H9 (cell line): ENCODE data around the gene GABRB3. TPM values are rescaled to one million over a fixed set of nuclear protein-coding genes. Genes with fewer than 3 reads are reported as not detected.

Experiments
- DNase-seq: peaks from one replicate; pipeline ENCODE4 v3.0.0-alpha.2; 2017
- H2AFZ ChIP-seq: one replicate; pipeline ENCODE4 v1.6.1; 2013; ENCODE audit warnings: mild to moderate bottlenecking, low read length, control low read depth, moderate library complexity
- H2AK5ac ChIP-seq: 2 replicates; pipeline ENCODE4 v1.6.1; 2013; ENCODE audit warnings: low read length, control low read depth, mixed read lengths; ENCODE audit not compliant: insufficient read length
- H2BK120ac ChIP-seq: one replicate; pipeline ENCODE4 v1.6.1; 2013; ENCODE audit warnings: low read depth, mild to moderate bottlenecking, low read length, control low read depth, inconsistent platforms; ENCODE audit not compliant: poor library complexity, severe bottlenecking
- H2BK12ac ChIP-seq: 2 replicates; pipeline ENCODE4 v1.6.1; 2013; ENCODE audit warnings: low read length, control low read depth, mixed read lengths, low read depth; ENCODE audit not compliant: insufficient read length
- H2BK15ac ChIP-seq: 2 replicates; pipeline ENCODE4 v1.6.1; 2013; ENCODE audit warnings: low read depth, low read length, control low read depth
- H2BK20ac ChIP-seq: one replicate; pipeline ENCODE4 v1.6.1; 2013; ENCODE audit warnings: low read depth, mild to moderate bottlenecking, low read length, control low read depth, inconsistent platforms; ENCODE audit not compliant: poor library complexity, severe bottlenecking
- H2BK5ac ChIP-seq: 2 replicates; pipeline ENCODE4 v1.6.1; 2013; ENCODE audit warnings: low read length, control low read depth, mixed read lengths; ENCODE audit not compliant: insufficient read length
- H3K14ac ChIP-seq: 2 replicates; pipeline ENCODE4 v1.6.1; 2013; ENCODE audit warnings: low read length, control low read depth; ENCODE audit not compliant: insufficient read depth
- H3K18ac ChIP-seq: 2 replicates; pipeline ENCODE4 v1.6.1; 2013; ENCODE audit warnings: low read depth, mild to moderate bottlenecking, mixed read lengths, low read length, control low read depth; ENCODE audit not compliant: insufficient read length
- H3K23ac ChIP-seq: 2 replicates; pipeline ENCODE4 v1.6.1; 2013; ENCODE audit warnings: low read length, control low read depth, mixed read lengths, low read depth; ENCODE audit not compliant: insufficient read length
- H3K23me2 ChIP-seq: 2 replicates; pipeline ENCODE4 v1.6.1; 2013; ENCODE audit warnings: low read depth, mild to moderate bottlenecking, mixed read lengths, low read length, control low read depth; ENCODE audit not compliant: insufficient read length, poor library complexity, severe bottlenecking
- H3K27ac ChIP-seq: 2 replicates; pipeline ENCODE4 v1.5.1; 2013; ENCODE audit warnings: low read length, control low read depth, mixed read lengths, low read depth; ENCODE audit not compliant: insufficient read length
- H3K27me3 ChIP-seq: 2 replicates; pipeline ENCODE4 v1.6.1; 2013; ENCODE audit warnings: low read length, control low read depth, inconsistent platforms; ENCODE audit not compliant: insufficient read depth
- H3K4ac ChIP-seq: 2 replicates; pipeline ENCODE4 v1.6.1; 2013; ENCODE audit warnings: low read depth, mild to moderate bottlenecking, control low read depth, inconsistent platforms, low read length, moderate library complexity
- H3K4me1 ChIP-seq: 2 replicates; pipeline ENCODE4 v1.6.1; 2013; ENCODE audit warnings: low read length, control low read depth, inconsistent platforms; ENCODE audit not compliant: insufficient read depth
- H3K4me2 ChIP-seq: 2 replicates; pipeline ENCODE4 v1.6.1; 2013; ENCODE audit warnings: low read length, control low read depth, mixed read lengths; ENCODE audit not compliant: insufficient read length, insufficient read depth
- H3K56ac ChIP-seq: 2 replicates; pipeline ENCODE4 v1.6.1; 2013; ENCODE audit warnings: low read depth, mild to moderate bottlenecking, mixed read lengths, low read length, control low read depth; ENCODE audit not compliant: insufficient read length
- H3K79me1 ChIP-seq: 2 replicates; pipeline ENCODE4 v1.6.1; 2013; ENCODE audit warnings: low read depth, mild to moderate bottlenecking, moderate library complexity, low read length, control low read depth, inconsistent platforms; ENCODE audit not compliant: insufficient read depth, poor library complexity, severe bottlenecking
- H3K79me2 ChIP-seq: 2 replicates; pipeline ENCODE4 v1.6.1; 2013; ENCODE audit warnings: low read length, control low read depth, inconsistent platforms; ENCODE audit not compliant: insufficient read depth
- H3K9ac ChIP-seq: 2 replicates; pipeline ENCODE4 v1.6.1; 2013; ENCODE audit warnings: low read length, control low read depth, mixed read lengths; ENCODE audit not compliant: insufficient read length; ENCODE audit errors: extremely low read depth
- H3K9me3 ChIP-seq: one replicate; pipeline ENCODE4 v1.6.1; 2013; ENCODE audit warnings: low read depth, low read length, inconsistent platforms; ENCODE audit not compliant: control insufficient read depth
- H3T11ph ChIP-seq: one replicate; pipeline ENCODE4 v1.6.1; 2013; ENCODE audit warnings: mild to moderate bottlenecking, low read length, control low read depth, inconsistent platforms
- H4K20me1 ChIP-seq: one replicate; pipeline ENCODE4 v1.6.1; 2013; ENCODE audit not compliant: control insufficient read depth, insufficient read length, insufficient read depth
- H4K5ac ChIP-seq: 2 replicates; pipeline ENCODE4 v1.6.1; 2013; ENCODE audit warnings: low read depth, mild to moderate bottlenecking, mixed read lengths, low read length, control low read depth; ENCODE audit not compliant: insufficient read length
- H4K8ac ChIP-seq: replicated peaks from 2 replicates; pipeline ENCODE4 v1.6.1; 2013; ENCODE audit warnings: low read length, control low read depth, mixed read lengths, low read depth; ENCODE audit not compliant: insufficient read length
- H4K91ac ChIP-seq: 2 replicates; pipeline ENCODE4 v1.6.1; 2013; ENCODE audit warnings: low read depth, mild to moderate bottlenecking, moderate library complexity, mixed read lengths, low read length, control low read depth; ENCODE audit not compliant: insufficient read length
- H3K27ac Mint-ChIP-seq, 3 experiments: 2 replicates in 2 of 3; 3 replicates in 1 of 3; pipeline ENCODE4 v1.8.0; 2020 to 2021; ENCODE audit warnings: mixed read lengths in 3 of 3, mild to moderate bottlenecking in 1 of 3, moderate library complexity in 1 of 3
- H3K27me3 Mint-ChIP-seq: 2 replicates; pipeline ENCODE4 v1.8.0; 2021; ENCODE audit warnings: low read depth, mild to moderate bottlenecking, moderate library complexity, mixed read lengths
- H3K36me3 Mint-ChIP-seq, 3 experiments: 2 replicates in 2 of 3; 3 replicates in 1 of 3; pipeline ENCODE4 v1.8.0; 2020 to 2021; ENCODE audit warnings: low read depth in 3 of 3, mixed read lengths in 3 of 3; ENCODE audit not compliant: insufficient read depth in 1 of 3
- H3K4me1 Mint-ChIP-seq, 2 experiments: 2 replicates each; pipeline ENCODE4 v1.8.0; 2020; ENCODE audit warnings: mixed read lengths in 2 of 2
- H3K4me3 Mint-ChIP-seq, 2 experiments: 2 replicates in 1 of 2; 3 replicates in 1 of 2; pipeline ENCODE4 v1.8.0; 2020 to 2021; ENCODE audit warnings: mild to moderate bottlenecking in 2 of 2, mixed read lengths in 2 of 2, moderate library complexity in 1 of 2
- H3K9me3 Mint-ChIP-seq, 2 experiments: 2 replicates in 1 of 2; 3 replicates in 1 of 2; pipeline ENCODE4 v1.8.0; 2020; ENCODE audit warnings: mild to moderate bottlenecking in 2 of 2, mixed read lengths in 2 of 2, moderate library complexity in 1 of 2
- CTCF ChIP-seq: fragments of 200-600 bp; sonication (generic); conservative IDR thresholded peaks from 3 replicates; pipeline ENCODE4 v1.8.0; 2021; ENCODE audit warnings: antibody characterized with exemption, mild to moderate bottlenecking
- WGBS: extraction: QIAGEN DNeasy Blood & Tissue Kit; methylation state at CpG from one replicate; pipeline ENCODE4 v1.1.7; 2013; ENCODE audit warnings: missing lambda C conversion rate, low lambda C conversion rate, mixed read lengths; ENCODE audit not compliant: insufficient read length; ENCODE audit errors: extremely low coverage; 5-methylcytosine and 5-hydroxymethylcytosine counted together
- total RNA-seq: library from RNA; stranded (reverse); gene quantifications from 2 replicates; pipeline ENCODE4 v1.2.1, GENCODE V29; 2021

Gene GABRB3
- total RNA-seq, 1 experiment from 2014 or later, result 98.2 TPM

GRCh38 chr15:26620528-26621458 is 152.1 kb downstream of the GABRB3 start:
- peaks cover 11 to 26% (median 18%) of the 10 kb centered on the region in 3 experiments for H3K36me3 Mint-ChIP-seq
- Histone ChIP-seq H3K14ac (no peak overlapping the region), H4K91ac (no peak overlapping the region), H3K79me1 (peaks cover 2% of the 10 kb centered on the region), H4K5ac (no peak overlapping the region), H3K23ac (no peak overlapping the region), H4K20me1 (no peaks in the 10 kb centered on the region), H3K4ac (no peak overlapping the region), H2AK5ac (no peak overlapping the region), H3K4me1 (peaks cover 22% of the 10 kb centered on the region), H3K27ac (no peak overlapping the region), H2AFZ (no peak overlapping the region), H2BK120ac (no peak overlapping the region), H3K79me2 (no peaks in the 10 kb centered on the region; the same call in none of the 2 replicates), H3K4me2 (no peak overlapping the region), H3K9me3 (no peaks in the 10 kb centered on the region), H3K18ac (no peak overlapping the region), H4K8ac (no peak overlapping the region), H2BK5ac (no peak overlapping the region), H3T11ph (no peak overlapping the region), H3K56ac (no peak overlapping the region), H2BK15ac (no peak overlapping the region), H2BK20ac (no peak overlapping the region), H3K27me3 (no peaks in the 10 kb centered on the region), H2BK12ac (no peak overlapping the region), H3K9ac (no peak overlapping the region), H3K23me2 (no peaks in the 10 kb centered on the region)
- TF ChIP-seq CTCF, result no peak
- DNase-seq, result no peak
- no peak overlapping the region; a peak in 1 of 5 replicates for H3K4me3 Mint-ChIP-seq
- H3K27ac Mint-ChIP-seq, result no peak overlapping the region
- no CpG with 5 or more reads among the region's 10 CpGs for WGBS
- peaks cover 4 to 10% of the 10 kb centered on the region in 2 experiments for H3K9me3 Mint-ChIP-seq
- H3K4me1 Mint-ChIP-seq, result peaks cover 49 to 55% of the 10 kb centered on the region in 2 experiments
- no peaks in the 10 kb centered on the region for H3K27me3 Mint-ChIP-seq
